Measurements from ENCODE around the gene COPA.
"Not testable (repeated sequence)": the region's sequence is repeated elsewhere in the genome, so short reads cannot be mapped to it uniquely, and the experiment has no call there.

Gene COPA

DNA sequence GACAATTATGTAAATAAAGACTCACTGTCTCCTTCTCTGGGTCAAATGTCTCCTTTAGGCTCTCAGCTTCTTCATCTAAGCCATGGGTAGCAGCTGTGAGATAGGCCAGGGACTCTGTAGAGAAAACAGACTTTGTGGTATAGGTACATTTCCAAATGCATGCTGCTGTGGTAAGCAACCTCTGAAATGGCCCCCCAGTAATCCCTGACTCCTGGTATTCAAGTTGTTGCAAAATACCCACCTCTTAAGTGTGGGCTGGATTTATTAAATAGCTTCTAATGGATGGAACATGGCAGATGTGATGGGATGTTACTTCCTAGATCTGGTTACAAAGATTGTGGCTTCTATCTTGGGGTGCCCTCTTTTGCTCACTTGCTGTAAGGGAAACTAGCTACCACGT, 47.0 kb downstream of the COPA start:
- no peak overlapping the region for H3K4me3 ChIP-seq (ENCODE audit: low read depth in 1 of 2, low read length in 1 of 2)
- no peaks in the 10 kb centered on the region for H3K4me1 ChIP-seq (ENCODE audit: control insufficient read depth in 1 of 2, insufficient read depth in 1 of 2, low read depth in 1 of 2, low read length in 1 of 2)
- TF ChIP-seq, protein P1, sequence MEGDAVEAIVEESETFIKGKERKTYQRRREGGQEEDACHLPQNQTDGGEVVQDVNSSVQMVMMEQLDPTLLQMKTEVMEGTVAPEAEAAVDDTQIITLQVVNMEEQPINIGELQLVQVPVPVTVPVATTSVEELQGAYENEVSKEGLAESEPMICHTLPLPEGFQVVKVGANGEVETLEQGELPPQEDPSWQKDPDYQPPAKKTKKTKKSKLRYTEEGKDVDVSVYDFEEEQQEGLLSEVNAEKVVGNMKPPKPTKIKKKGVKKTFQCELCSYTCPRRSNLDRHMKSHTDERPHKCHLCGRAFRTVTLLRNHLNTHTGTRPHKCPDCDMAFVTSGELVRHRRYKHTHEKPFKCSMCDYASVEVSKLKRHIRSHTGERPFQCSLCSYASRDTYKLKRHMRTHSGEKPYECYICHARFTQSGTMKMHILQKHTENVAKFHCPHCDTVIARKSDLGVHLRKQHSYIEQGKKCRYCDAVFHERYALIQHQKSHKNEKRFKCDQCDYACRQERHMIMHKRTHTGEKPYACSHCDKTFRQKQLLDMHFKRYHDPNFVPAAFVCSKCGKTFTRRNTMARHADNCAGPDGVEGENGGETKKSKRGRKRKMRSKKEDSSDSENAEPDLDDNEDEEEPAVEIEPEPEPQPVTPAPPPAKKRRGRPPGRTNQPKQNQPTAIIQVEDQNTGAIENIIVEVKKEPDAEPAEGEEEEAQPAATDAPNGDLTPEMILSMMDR (IDR thresholded peaks at IDR 0.05) = no peak
- no peaks in the 10 kb centered on the region for H3K27me3 ChIP-seq
- no peak overlapping the region for H3K27ac ChIP-seq
- peaks cover 99% of the 10 kb centered on the region for H3K36me3 ChIP-seq
- no peaks in the 10 kb centered on the region for H3K9me3 ChIP-seq

DNA sequence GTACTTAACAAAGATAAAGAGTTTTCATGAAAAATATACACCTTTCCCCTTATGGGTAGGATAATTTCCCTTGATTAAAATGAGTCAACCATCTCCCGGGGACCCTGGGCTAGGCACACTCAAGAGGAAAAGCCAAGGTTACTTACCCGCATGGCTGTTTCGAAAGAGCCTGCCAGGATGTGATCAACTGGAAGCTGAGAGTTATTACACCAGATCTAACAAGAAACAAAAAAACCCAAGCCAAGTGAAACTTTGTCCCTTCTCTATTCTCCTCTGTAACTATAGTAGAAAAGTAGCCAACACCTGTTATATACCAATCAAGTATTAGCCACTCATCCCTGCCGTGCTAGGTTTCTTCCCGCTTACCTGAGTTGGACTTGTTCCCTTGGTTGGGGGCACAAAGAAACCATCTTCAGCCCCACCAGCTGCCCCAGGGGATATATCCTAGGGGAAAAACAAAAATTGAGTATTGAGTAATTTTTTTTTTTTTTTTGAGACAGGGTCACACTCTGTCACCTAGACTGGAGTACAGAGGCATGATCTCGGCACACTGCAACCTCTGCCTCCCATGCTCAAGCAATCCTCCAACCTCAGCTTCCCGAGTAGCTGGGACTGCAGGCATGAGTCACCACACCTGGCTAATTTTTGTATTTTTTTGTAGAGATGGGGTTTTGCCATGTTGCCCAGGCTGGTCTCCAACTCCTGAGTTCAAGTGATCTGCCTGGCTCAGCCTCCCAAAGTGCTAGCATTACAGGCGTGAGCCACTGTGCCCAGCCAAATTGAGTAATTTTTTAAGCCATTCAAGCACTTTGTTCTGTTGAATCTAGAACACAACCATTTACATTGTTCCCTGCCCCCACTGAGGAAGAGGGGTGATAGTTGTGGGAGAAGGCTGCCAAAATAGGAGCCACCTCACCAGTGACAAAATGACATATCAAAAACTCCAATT, 49.8 kb downstream of the COPA start:
- no peak overlapping the region for H3K4me3 ChIP-seq (ENCODE audit: low read depth in 1 of 2, low read length in 1 of 2)
- TF ChIP-seq, protein P1 (IDR thresholded peaks at IDR 0.05) = no peak
- no peak overlapping the region for H3K27ac ChIP-seq
- no peaks in the 10 kb centered on the region for H3K4me1 ChIP-seq (ENCODE audit: control insufficient read depth in 1 of 2, insufficient read depth in 1 of 2, low read depth in 1 of 2, low read length in 1 of 2)
- no peaks in the 10 kb centered on the region for H3K27me3 ChIP-seq
- no peaks in the 10 kb centered on the region for H3K9me3 ChIP-seq
- peaks cover 100% of the 10 kb centered on the region for H3K36me3 ChIP-seq

DNA sequence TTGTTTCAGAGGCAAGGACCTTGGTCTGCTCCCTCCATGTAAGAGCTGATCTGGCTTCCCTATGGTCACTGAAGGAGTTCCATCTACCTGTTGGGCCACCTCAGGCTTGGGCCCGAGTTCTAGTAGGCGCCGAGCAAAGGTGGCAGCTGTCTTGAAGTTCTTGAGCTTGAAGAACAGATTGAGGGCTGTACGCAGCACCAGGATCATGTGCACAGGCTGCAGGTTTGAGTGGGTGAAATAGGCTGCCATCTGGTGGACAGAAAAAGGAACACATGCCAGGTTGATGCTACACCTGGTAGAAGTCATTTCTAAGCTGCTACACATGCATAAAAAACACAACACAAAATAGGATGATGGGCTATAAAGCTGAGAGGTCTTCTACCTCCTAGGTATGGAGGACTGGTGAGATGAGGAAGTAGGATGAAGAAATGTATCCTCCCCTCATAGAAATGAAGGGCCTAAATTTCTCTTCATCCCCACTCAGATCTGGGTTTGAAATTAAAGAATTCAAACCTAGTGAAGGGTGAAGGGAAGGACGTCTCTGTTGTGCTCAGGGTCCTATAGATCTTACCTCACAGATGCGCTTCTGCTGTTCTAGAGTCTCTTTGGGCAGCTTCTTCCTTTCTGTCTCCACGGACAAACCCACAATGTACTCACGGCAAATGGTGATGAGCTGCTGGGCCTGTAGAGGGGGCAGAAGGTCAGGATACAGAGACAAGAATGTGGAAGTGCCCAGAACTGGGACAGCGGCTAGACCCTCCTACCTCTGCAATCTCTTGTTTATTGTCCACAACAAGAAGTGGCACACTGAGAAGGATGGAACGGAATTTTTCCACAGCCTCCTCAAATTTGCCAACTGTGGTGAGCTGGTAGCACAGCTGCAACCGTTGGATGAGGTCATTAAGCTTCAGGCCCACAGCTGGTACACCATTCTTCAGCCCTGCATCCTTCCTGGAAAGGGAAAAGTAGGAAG, 51.5 kb downstream of the COPA start:
- peak overlapping the region; percentile 48 for H3K27ac ChIP-seq

DNA sequence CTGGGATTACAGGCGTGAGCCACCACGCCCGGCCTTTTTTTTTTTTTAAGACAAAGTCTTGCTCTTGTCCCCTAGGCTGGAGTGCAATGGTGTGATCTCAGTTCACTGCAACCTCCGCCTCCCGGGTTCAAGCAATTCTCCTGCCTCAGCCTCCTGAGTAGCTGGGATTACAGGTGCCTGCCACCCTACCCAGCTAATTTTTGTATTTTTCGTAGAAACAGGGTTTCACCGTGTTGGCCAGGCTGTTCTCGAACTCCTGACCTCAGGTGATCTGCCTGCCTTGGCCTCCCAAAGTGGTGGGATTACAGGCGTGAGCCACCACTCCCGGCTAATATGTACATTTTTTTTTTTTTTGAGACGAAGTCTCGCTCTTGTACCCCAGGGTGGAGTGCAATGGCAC, 55.3 kb downstream of the COPA start:
- not testable (repeated sequence) for H3K9me3 ChIP-seq

More for the DNA sequence above, 51.5 kb downstream of the COPA start:
- peaks cover 82% of the 10 kb centered on the region for H3K36me3 ChIP-seq
- H3K4me1 ChIP-seq (ENCODE audit: control insufficient read depth in 1 of 2, insufficient read depth in 1 of 2, low read depth in 1 of 2, low read length in 1 of 2) = no peaks in the 10 kb centered on the region
- H3K27me3 ChIP-seq = no peaks in the 10 kb centered on the region
- TF ChIP-seq, protein P1 (IDR thresholded peaks at IDR 0.05) = peak; percentile 76
- H3K4me3 ChIP-seq (ENCODE audit: low read depth in 1 of 2, low read length in 1 of 2) = no peak overlapping the region
- H3K9me3 ChIP-seq = no peaks in the 10 kb centered on the region

DNA sequence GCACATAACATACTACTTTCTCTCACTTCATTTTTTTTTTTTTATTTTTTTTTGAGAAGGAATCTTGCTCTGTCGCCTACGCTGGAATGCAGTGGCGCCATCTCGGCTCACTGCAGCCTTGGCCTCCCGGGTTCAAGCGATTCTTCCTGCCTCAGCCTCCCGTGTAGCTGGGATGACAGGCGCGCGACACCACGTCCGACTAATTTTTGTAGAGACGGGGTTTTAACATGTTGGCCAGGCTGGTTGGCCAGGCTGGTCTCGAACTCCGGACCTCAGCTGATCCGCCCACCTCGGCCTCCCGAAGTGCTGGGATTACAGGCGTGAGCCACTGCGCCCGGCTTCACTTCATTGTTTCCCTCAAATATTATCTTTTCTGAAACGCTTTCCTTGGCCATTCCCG, 57.5 kb downstream of the COPA start:
- peaks cover 20 to 24% of the 10 kb centered on the region in 2 experiments for H3K4me1 ChIP-seq (ENCODE audit: control insufficient read depth in 1 of 2, insufficient read depth in 1 of 2, low read depth in 1 of 2, low read length in 1 of 2)
- no peaks in the 10 kb centered on the region for H3K27me3 ChIP-seq
- peaks cover 51% of the 10 kb centered on the region for H3K36me3 ChIP-seq
- peak overlapping the region; percentile 87 to 90 for H3K4me3 ChIP-seq (ENCODE audit: low read depth in 1 of 2, low read length in 1 of 2)
- H3K27ac ChIP-seq = no peak overlapping the region
- no peaks in the 10 kb centered on the region for H3K9me3 ChIP-seq
- TF ChIP-seq, protein P1 (IDR thresholded peaks at IDR 0.05) = no peak

More for the DNA sequence above, 55.3 kb downstream of the COPA start:
- not testable (repeated sequence) for H3K4me3 ChIP-seq (ENCODE audit: low read depth in 1 of 2, low read length in 1 of 2); H3K27ac ChIP-seq; H3K27me3 ChIP-seq
- peaks cover 20 to 24% of the 10 kb centered on the region in 2 experiments for H3K4me1 ChIP-seq (ENCODE audit: control insufficient read depth in 1 of 2, insufficient read depth in 1 of 2, low read depth in 1 of 2, low read length in 1 of 2)
- peaks cover 51% of the 10 kb centered on the region for H3K36me3 ChIP-seq

Data from neutrophil (primary cell).